Measurements from ENCODE around the gene SORCS2.

The SORCS2 gene

DNA sequence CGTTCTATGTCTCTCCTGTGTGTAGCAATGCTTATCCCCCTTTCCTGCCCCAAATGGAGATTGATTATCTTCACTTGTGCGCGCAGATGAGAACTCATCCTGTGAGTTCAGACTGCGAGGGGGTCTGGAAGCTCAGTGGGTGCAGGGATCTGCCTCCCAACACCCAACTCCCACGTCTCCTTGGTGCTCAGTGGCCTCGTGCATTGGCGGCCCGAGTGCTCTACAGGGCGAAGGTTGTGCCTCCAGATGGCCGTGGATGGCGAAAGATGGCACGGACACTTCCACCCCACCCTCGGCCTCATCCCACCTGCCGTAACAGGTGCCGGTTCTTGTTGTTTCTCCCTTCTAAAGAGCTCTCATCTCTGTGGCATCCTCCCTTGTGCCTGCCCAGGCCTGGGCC lies 45.1 kb upstream of the SORCS2 start:
- POLR2A ChIA-PET, result no interaction called here
- DNase-seq (ENCODE audit: extremely low spot score), result no peak
- TF ChIP-seq ARNT (IDR thresholded peaks at IDR 0.05) (no peak), FOXM1 (IDR thresholded peaks at IDR 0.05; ENCODE audit: borderline replicate concordance) (no peak), SP1 (IDR thresholded peaks at IDR 0.05) (no peak), L3MBTL2 (conservative IDR thresholded peaks at IDR 0.05) (no peak), FOXA1 (IDR thresholded peaks at IDR 0.05) (no peak), SUZ12 (IDR thresholded peaks at IDR 0.05) (no peak), LEF1 (IDR thresholded peaks at IDR 0.05; ENCODE audit: borderline replicate concordance) (no peak), ZNF384 (IDR thresholded peaks at IDR 0.05) (no peak)
- TF ChIP-seq, protein P1, sequence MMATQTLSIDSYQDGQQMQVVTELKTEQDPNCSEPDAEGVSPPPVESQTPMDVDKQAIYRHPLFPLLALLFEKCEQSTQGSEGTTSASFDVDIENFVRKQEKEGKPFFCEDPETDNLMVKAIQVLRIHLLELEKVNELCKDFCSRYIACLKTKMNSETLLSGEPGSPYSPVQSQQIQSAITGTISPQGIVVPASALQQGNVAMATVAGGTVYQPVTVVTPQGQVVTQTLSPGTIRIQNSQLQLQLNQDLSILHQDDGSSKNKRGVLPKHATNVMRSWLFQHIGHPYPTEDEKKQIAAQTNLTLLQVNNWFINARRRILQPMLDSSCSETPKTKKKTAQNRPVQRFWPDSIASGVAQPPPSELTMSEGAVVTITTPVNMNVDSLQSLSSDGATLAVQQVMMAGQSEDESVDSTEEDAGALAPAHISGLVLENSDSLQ (IDR thresholded peaks at IDR 0.05), result no peak
- CTCF ChIA-PET, result interaction anchor here (1.0 to 1.5 kb wide), 2 partner anchors 10 to 46 kb away, joined by 3 to 5 read pairs; no protein-coding TSS in a partner anchor

DNA sequence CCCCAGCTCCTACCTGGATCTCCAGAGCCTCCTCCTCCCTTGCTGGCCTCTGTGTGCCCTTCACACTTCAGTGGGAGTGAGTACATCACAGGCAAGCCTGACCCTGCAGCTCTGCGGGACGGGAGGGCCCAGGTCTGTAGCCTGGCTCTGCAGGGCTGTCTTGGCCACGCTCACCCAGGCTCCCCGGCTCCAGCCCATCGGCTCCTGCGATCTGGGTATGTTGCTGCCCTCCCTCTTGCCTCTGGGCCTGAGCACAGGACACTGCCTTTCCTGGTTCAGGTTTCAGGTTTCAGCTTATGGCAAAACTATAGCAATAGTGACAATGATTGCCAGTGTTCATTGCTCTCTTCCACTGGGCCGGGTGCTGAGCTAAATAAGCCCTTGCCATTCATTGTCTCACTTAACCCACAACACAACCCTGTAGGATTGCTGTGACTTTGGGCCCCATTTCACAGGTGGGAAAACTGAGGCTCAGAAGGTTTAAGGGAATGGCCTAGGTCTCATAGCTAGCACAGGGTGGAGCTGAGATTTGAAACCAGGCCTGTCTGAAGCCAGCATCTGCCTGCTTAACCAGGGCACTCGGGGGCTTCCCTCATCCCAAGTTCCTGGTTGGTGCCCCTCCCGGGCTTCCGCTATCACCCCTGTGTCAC lies 44.6 kb upstream of the SORCS2 start:
- ChIA-PET CTCF (interaction anchor here (1.0 kb wide), 1 partner anchor 46 kb away, joined by 3 read pairs; no protein-coding TSS in a partner anchor), POLR2A (no interaction called here)
- DNase-seq (ENCODE audit: extremely low spot score), result no peak
- TF ChIP-seq FOXM1 (IDR thresholded peaks at IDR 0.05; ENCODE audit: borderline replicate concordance) (no peak), SUZ12 (IDR thresholded peaks at IDR 0.05) (no peak)

DNA sequence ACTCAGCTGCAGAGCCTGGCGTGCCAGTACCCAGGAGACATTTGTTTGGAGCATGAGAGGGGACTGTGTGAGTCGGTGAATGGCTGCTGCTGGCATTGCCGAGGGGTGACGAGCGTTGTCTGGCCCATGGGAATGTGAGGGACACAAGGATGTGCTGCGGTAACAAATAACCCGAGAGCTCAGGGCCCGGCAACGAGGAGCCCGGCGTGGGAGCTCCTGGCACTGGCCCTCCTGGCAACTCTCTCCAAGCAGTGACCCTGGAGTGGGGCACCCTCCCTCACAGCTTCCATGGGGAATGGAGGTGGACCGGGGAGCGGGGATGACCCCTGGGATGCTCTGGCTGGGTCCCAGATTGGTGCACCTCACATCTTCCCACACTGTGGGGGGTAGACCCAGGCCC lies 44.0 kb upstream of the SORCS2 start:
- TF ChIP-seq SUZ12 (IDR thresholded peaks at IDR 0.05), result no peak
- no peak for TF ChIP-seq ZNF384 (IDR thresholded peaks at IDR 0.05)
- no peak for TF ChIP-seq FOXM1 (IDR thresholded peaks at IDR 0.05; ENCODE audit: borderline replicate concordance)
- TF ChIP-seq ARNT (IDR thresholded peaks at IDR 0.05), result no peak
- no peak for TF ChIP-seq ELF4 (IDR thresholded peaks at IDR 0.05)
- TF ChIP-seq TARDBP (IDR thresholded peaks at IDR 0.05), result no peak
- no peak for TF ChIP-seq SP1 (IDR thresholded peaks at IDR 0.05)
- no peak for TF ChIP-seq CTBP1 (IDR thresholded peaks at IDR 0.05; ENCODE audit: borderline replicate concordance)
- TF ChIP-seq, protein P1 (IDR thresholded peaks at IDR 0.05), result no peak
- no peak for TF ChIP-seq NFRKB (IDR thresholded peaks at IDR 0.05)
- no peak for TF ChIP-seq BHLHE40 (IDR thresholded peaks at IDR 0.05; ENCODE audit: borderline replicate concordance)
- no peak for TF ChIP-seq L3MBTL2 (conservative IDR thresholded peaks at IDR 0.05)
- TF ChIP-seq LEF1 (IDR thresholded peaks at IDR 0.05; ENCODE audit: borderline replicate concordance), result no peak
- TF ChIP-seq FOXK2 (IDR thresholded peaks at IDR 0.05), result no peak
- TF ChIP-seq FOXA1 (IDR thresholded peaks at IDR 0.05), result no peak
- no peak for TF ChIP-seq HDGF (IDR thresholded peaks at IDR 0.05; ENCODE audit: borderline replicate concordance)
- no peak for DNase-seq (ENCODE audit: extremely low spot score)
- ChIA-PET POLR2A (no interaction called here), CTCF (no interaction called here)

DNA sequence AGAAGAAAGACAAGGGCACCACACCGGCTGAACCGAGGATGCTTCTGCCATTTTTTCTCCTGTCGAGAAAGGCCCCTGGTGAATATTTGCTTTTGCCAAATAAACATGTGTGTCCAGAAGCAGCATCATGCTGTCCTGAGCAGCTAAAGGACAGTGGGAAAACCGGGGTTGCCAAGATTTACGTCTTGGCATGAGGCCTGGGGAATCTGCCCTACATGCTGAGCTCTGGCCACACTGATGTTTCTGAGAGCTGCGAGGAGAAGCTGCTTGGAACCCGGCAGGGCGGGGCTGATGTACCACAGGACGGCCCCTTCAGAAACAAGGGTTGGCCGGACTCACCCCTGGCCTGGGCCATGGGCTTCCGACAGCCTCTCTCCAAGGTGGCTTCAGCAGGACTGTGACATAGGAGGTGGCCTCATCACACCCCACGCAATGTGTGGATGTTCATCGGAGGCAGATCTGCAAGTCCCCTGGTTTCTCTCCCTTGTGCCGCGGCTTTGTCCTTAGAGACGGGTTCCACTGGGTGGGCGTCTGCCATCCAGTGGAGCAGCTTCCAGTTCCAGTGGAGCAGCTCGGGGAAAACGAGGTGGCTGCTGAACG lies 42.2 kb upstream of the SORCS2 start:
- TF ChIP-seq, protein P1 (IDR thresholded peaks at IDR 0.05), result no peak
- ChIA-PET POLR2A (interaction anchor here (1.2 kb wide), 1 partner anchor 46 kb away, joined by 3 read pairs; no protein-coding TSS in a partner anchor), CTCF (no interaction called here)
- DNase-seq (ENCODE audit: extremely low spot score), result no peak

DNA sequence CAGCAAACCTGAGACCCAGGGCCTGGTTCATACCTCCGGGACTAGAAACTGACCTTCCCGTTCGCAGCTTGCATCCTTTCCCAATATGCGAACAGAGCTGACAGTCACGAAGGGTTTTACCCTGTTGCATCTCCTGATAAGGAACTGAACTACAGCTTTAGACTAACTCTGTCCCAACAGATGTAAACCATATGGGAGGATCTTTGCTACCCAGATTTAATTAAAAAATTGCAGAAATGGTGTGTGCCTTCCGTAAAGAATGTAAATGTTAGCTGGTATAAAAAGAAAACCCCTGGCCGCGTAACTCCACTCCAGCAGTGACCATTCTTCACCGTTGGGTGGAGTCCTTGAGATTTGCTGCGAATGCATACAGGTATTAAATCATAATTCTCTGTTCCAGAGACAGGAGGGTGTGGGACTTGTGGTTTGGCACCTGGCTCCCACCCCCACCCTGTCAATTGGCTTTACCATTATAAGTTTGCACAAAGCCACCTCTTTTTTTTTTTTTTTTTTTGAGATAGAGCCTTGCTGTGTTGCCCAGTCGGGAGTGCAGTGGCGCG lies 40.6 kb upstream of the SORCS2 start:
- POLR2A ChIA-PET, result no interaction called here
- no peak for DNase-seq (ENCODE audit: extremely low spot score)
- CTCF ChIA-PET, result interaction anchor here (0.6 to 1.1 kb wide), 3 partner anchors 10 to 1277 kb away, joined by 3 to 4 read pairs (median 4); no protein-coding TSS in a partner anchor
- TF ChIP-seq FOXK2 (IDR thresholded peaks at IDR 0.05) (no peak), TARDBP (IDR thresholded peaks at IDR 0.05) (no peak)
- TF ChIP-seq, protein P1 (IDR thresholded peaks at IDR 0.05), result 0 out of 2 replicates have a peak, but pooled peaks have one; percentile 30

DNA sequence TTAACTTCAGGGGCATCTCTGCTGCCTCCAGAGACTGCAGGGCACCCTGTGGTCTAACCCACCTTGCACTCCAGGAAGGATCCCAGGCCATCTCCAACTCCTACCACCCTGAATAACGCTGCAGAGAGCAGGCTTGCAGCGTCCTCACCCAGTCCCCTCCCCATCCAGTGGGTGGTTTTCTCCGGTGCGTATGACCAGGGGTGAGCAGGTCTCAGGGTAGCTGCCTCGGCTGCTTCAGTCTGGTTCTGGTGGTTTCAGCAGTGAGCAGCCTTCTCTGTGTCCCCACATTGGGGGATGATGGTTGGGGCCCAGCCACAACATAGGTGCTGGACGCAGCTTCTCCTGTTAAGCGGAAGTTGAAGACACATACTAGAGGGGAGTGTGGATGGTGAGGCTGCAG lies 38.6 kb upstream of the SORCS2 start:
- ChIA-PET CTCF (no interaction called here), POLR2A (no interaction called here)
- no peak for TF ChIP-seq L3MBTL2 (conservative IDR thresholded peaks at IDR 0.05)
- no peak for TF ChIP-seq SUZ12 (IDR thresholded peaks at IDR 0.05)
- TF ChIP-seq SP1 (IDR thresholded peaks at IDR 0.05), result no peak
- no peak for TF ChIP-seq BHLHE40 (IDR thresholded peaks at IDR 0.05; ENCODE audit: borderline replicate concordance)
- no peak for TF ChIP-seq ARNT (IDR thresholded peaks at IDR 0.05)
- no peak for TF ChIP-seq ZNF384 (IDR thresholded peaks at IDR 0.05)
- no peak for TF ChIP-seq LEF1 (IDR thresholded peaks at IDR 0.05; ENCODE audit: borderline replicate concordance)
- no peak for TF ChIP-seq CTBP1 (IDR thresholded peaks at IDR 0.05; ENCODE audit: borderline replicate concordance)
- TF ChIP-seq TARDBP (IDR thresholded peaks at IDR 0.05), result no peak
- TF ChIP-seq HDGF (IDR thresholded peaks at IDR 0.05; ENCODE audit: borderline replicate concordance), result no peak
- TF ChIP-seq NFRKB (IDR thresholded peaks at IDR 0.05), result no peak
- no peak for DNase-seq (ENCODE audit: extremely low spot score)
